HG02678 (cell line): ENCODE results near the gene ADAT2.
A peak's percentile ranks its signal among the peaks of the same experiment; 100 is the strongest.
"Not testable (repeated sequence)": the region's sequence is repeated elsewhere in the genome, so short reads cannot be mapped to it uniquely, and the experiment has no call there.

Experiments
- ATAC-seq: cut with Tn5 transposase; IDR thresholded peaks from one replicate; pipeline ENCODE4 v1.9.1; 2021; ENCODE audit warnings: mild to moderate bottlenecking, moderate library complexity; ENCODE audit not compliant: unreplicated experiment

ADAT2 gene

DNA sequence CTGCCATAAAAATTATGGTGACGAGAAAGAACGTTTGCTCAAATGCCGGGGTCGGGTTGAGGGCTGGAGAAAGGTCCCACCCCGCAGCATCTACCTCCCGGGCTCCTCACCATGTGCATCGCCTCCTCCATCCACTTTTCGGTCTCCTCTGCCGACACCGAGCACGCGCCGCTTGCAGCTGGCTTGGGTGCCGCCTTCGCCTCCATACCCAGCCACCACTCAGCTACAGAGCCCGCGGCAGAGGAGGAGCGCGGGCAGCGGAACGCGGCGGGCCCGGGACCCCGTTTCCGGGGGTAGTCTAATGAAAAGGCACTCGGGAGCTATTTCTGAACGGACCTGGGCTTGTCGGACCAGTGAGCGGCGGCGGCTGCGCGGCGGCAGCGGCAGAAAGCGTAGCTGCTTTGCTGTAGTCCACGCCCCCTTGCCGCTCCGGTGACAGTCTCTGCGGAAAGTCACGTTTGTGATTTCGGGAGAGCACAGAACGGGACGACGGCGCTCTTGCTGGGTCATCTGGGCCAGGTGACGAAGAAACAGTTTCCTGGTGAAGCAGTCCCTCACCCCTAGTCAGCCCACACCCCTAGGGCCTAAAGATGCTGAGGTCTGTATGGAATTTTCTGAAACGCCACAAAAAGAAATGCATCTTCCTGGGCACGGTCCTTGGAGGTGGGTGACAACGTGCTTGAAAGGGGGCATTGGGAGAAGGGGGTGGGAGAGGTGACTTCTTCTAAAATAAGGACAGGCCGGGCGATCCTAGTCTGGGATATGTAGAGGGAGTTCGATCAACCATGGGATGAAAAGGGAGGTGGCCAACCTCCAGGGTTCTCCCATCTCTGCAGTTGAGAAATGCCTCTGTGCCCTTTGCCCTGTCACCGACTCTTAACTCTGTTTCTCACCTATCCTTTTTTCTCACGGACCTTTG lies at the start of gene ADAT2, which contains the start of gene PEX3:
Gene ADAT2, minus strand, starts transcription at position 243 of the 919 bp plus-strand sequence. Its CDS starts 37 bp downstream, at position 206.
Gene PEX3, plus strand, starts transcription at position 353 of the 919 bp plus-strand sequence. Its CDS starts 238 bp downstream, at position 591.
- peak; percentile 97 for ATAC-seq

DNA sequence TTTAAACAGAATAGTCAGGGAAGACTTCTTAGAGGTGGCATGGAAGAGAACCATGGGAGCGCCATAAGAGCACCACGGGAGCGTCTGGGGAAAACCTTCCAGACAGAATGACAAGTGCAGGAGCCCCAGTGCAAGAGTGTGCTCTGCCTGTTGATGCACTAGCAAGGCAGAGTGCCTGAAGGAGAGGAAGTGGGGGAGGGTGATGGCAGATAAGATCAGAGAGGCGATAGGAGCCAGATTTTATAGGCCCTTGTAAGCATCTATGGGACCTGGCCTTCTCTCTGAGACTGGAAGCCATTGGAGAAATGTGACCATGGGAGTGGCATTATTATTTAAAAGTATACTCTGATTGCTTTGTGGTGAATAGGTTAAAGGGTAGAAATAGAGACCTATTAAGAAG lies 47.9 kb upstream of the ADAT2 start:
- no peak for ATAC-seq

DNA sequence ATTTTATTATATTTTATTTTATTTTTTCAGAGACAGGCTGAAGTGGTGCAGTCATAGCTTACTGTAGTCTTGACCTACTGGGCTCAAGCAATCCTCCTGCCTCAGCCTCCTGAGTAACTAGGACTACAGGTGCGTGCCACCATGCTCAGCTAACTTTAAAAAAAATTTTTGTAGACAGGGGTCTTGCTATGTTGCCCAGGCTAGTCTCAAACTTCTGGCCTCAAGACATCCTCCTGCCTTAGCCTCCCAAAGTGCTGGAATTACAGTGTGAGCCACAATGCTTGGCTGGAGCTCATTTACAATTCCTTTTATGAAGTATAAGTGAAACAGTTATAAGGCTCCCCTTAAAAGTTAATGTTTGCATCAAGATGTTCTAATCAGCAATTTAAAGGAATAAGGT lies 46.5 kb upstream of the ADAT2 start:
- ATAC-seq, result no peak

DNA sequence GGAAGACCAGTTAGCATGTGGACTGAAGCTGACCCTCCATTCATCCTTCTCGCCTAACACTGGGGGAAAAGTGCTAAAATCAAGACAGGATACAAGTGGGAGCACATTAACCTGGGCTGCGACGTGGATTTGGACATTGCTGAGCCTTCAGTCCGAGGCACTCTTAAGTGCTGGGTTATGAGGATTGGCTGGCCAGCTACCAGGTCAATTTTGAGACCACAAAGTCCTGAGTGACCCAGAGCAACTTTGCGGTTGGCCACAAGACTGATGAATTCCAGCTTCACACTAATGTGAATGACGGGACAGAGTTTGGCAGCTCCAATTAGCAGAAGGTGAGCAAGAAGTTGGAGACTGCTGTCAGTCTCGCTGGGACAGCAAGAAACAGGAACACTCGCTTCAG lies 40.3 kb upstream of the ADAT2 start:
- no peak for ATAC-seq

DNA sequence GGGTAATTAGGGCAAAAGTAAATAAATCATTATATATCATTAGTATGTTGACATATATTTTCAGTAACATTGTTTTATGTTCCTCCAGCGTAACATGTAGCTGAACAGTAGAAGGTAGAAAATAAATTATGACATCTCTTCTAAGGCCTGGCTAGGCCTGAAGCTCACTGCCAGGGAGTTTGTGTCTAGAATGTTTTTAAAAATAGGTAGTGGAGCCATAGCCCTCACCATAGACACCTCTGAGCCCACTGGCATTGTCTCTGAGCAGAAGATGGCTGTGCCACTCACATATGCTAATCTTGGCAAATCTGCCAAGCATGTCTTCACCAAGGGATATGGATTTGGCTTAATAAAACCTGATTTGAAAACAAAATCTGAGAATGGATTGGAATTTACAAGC lies 39.7 kb upstream of the ADAT2 start:
- ATAC-seq, result no peak

DNA sequence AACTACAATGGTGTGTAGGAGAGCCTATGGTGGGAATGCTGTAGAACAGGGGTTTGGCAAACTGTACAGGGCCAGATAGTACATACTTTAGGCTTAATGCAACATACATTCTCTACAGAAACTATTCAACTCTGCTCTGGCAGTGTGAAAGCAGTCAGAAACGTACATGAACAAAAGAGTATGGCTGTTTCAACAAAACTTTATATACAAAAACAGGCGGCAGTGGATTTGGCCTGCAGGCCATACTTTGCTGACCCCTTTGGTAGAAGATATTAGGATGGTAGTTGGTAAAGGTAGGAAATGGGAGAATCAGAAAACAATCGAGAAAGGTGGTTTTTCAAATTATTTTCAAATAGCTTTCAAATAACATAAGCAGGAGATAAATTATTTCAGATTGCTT lies 36.3 kb upstream of the ADAT2 start:
- no peak for ATAC-seq

DNA sequence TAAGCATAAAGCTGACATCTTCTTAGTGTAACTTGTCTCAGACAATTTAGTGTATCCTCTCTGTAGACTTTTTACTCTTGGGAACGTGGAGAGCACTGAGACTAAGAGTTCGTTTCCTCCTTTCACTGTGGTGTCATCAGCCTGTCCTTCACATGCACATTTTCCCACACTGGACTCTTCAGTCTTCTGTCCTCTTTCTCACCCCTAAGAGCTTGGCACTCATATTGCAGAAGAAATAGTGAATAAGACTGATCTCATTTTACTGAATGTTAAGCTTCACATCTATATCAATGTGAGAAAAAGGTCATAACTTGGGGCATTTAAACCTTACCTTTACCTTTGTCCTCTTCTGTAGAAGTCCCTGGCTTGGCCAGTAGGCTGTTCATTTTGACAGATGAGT lies 35.5 kb upstream of the ADAT2 start:
- ATAC-seq, result no peak

DNA sequence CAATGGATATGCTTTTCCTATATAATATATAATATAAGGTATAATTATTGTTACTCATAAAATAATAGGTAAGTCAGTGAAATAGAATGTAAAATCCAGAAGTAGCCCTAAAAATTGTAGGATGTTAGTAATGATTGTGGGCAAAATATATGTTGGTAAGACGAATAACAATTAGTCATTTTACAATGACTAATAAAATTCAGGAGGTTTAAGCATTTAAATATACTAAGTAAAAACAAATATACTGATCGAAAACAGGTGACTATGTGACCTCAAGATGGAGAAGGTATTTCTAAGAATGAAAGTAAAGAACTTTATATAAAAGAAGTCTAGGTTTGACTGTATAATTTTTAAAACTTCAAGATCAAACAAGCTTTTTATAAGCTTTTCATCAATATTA lies 32.1 kb upstream of the ADAT2 start:
- no peak for ATAC-seq

DNA sequence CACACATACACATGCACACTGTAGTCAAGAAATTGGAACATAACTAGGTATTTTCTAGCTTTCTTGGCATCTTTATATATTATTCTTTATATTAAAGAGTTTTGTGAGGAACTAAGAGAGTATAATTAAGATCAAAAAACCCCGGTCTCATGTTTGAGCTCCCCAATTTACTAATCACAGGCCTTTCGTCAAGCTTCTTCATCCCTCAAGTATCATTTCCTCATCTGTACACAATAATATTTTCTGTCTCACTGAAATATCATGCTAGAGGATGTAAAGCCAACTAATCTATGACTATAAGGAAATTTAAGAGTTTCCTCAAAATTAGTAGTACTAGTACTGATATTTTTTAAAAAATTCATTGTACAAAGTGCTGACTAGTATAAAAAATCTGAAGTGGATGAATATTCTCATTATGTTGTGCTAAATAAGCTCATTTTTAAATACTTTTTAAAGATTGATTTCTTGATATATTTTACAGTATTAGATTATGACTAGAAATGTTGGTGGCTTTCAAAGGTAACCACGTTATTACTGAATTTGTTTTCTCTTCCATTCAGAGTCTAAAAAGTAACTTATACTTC lies 28.1 kb upstream of the ADAT2 start:
- no peak for ATAC-seq

DNA sequence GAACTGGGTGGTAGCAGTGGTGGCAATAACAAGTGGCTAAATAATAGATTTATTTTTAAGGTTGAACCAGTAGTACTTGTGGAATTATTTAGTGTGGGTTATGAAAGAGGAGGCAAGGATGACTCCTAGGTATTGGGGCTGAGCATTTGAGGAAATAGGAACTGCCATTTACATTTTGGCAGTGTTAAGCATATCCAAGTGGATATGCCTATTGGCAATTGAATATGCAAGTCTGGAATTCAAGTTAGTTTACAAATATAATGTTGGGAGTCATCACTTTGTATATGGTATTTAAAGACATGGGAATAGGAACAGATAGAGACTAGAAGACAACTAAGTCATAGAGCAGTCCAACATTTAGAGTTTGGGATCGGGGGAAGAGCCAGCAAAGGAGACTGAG lies 26.1 kb upstream of the ADAT2 start:
- ATAC-seq, result no peak

DNA sequence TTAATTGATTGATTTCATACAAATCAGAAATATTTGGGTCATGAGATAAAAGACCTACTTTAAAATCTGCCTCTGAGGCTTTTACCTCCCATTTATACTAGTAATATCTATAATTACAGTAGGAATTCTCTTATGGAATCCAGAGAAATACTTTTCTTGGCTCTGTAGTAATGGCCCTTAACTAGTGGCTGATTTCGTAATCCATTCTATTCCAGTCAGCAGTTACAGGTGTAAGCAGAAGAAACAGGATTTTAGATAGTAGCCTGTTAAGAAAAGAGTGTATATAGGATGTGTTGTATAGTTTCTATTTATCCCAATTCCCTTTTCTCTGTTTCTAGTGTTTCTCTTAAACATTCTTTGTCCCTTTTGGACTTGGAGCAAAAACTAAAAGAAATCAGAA lies 21.3 kb upstream of the ADAT2 start:
- ATAC-seq, result no peak

DNA sequence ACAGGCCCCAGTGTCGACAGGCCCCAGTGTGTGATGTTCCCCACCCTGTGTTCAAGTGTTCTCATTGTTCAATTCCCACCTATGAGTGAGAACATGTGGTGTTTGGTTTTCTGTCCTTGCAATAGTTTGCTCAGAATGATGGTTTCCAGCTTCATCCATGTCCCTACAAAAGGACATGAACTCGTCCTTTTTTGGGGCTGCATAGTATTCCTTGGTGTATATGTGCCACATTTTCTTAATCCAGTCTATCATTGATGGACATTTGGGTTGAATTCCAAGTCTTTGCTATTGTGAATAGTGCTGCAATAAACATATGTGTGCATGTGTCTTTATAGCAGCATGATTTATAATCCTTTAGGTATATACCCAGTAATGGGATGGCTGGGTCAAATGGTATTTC lies 18.3 kb upstream of the ADAT2 start:
- not testable (repeated sequence) for ATAC-seq

DNA sequence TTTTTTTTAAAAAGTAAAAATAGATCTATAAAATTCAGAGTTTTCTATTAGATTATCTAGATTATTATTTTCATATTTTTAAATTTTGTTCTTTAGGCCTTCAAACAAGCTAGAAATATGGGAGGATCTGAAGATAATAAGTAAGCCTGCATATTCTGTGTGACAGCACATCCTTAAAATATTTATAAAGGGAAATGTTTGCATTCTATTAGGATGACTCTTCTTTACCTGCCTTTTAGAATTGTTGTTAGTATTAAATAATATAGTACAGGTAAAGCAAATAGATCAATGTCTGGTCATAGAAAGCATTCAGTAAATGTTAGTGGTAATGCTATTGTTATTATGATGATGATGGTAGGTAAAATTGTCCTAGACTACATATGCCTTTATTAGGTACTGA lies 17.5 kb upstream of the ADAT2 start:
- no peak for ATAC-seq

DNA sequence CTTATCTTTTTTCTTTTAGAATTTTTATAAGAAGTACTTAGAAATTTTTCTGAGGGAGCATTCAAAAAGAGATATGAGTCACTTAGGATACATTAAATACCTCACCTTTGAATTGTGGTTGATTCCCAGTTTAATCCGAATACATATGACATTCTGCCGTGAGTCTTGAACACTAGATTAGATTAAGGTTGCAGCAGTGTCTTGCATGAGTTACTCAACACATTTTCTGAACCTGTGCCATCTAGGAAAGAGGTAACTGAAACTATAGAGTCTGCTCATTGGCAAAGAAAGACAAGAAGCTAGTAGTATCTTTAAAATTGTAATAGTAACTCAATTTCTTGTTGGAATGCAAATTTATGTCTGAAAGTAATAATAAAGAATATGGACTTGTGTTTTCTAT lies 15.1 kb upstream of the ADAT2 start:
- ATAC-seq, result no peak

DNA sequence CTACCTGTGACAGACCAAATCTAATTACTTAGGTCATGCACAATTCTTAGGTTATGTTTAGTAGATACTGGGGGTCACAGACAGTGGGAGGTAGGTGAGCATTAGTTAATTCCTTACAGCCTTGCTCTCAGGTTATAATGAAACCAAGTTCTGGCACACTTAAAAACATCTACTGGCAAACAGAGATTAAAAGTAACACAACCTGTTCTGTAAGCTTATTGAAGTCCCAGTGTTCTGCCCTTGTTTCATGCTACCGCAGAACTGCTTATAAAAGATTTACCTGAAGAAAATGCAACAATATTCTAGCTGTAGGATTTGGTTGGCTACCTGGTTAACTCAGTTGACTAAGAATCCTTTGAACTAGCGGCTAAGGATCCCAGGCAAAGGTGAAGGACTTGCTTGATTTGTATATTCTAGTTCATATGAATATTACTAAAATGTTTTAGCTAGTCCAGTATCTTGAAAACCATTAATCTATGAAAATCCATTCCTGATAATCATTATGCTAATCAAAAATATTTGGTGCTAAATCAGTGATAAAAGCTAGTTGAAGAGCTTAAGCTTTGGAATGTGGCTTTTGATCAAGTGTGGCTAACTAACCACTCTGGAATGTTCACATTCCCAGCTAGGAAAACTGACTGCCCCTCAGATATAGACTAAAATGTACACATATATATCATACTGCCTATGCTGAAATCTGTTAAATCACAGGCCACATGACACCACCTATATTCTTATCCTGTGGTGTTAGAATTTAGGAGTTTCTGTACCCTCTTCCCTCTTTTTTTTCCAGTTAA lies 7.3 kb upstream of the ADAT2 start:
- no peak for ATAC-seq

DNA sequence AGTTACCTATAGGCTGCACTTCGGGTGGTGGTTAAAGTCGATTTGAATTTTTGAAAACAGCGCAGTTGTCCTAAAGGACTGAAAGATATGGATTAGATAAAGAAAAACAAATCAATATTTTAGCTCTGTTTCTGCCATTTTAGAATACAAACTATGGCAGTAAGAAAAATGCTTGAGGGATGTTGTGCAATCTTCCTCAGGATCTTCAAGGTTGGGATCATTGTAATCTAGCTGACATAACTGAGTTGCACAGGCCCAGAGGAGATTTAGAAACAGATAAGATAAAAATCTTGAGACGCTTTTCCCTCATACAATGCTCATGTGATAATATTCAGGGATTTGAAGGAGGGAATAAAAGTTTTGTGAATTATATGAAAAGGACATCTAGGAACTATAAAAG lies 1.0 kb upstream of the ADAT2 start:
- no peak for ATAC-seq

DNA sequence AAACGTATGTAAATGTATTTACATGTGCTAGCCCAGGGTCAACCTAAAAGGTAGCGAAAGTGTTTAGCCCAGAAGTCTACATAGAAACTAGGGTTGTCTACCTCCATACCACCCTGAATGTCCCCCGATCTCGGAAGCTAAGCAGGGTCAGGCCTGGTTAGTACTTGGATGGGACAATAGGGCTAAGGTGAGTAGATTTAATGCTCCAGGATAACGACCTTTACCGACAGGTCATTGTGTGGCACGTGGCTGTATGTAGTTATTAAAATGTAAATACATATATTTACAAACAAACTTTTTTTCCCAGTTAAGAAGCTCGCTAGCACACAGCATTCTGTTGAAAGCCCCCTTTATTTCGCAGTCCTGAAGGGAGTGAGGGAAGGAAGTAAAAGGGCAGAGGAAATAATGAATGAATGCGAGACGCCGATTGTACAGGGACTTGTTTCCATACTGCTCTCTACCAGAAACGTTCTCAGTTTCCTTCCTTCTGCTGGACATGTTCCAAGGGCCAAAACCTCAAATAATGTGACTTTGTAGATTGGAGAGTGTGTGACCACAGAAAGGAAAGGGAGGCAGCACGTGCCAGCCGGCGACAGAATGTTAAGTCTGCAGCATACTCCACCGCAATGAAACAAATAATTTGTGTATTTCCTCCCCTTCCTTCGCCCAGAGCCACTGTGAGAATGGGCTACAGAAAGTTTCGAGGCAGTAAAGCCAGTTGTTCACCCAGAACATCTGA lies 612 bp downstream of the ADAT2 start:
- peak; percentile 5 for ATAC-seq

DNA sequence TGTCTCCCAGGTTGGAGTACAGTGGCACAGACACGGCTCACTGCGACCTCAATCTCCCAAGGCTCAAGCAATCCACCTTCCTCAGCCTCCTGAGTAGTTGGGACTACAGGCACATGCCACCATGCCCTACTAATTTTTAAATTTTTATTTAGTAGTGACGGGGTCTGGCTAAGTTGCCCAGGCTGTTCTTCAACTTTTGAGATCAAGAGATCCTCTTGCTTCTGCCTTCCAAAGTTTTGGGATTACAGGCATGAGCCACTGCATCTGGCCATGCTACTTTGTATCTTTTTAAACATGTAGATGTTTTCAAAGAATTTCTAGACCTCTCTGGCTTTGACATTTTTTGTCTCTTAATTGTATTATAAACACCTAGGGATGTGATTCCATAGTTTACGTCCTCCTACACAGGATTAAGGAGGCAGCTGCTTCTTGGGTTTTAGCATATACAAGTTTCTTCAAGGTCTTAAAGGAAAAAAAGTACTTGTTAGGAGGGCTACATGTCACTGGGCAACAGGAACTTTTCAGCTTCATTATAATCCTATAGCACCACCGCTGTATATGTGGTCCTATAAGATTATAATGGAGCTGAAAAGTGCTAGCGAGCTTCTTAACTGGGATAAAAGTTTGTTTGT lies 1.3 kb downstream of the ADAT2 start:
- ATAC-seq, result no peak

DNA sequence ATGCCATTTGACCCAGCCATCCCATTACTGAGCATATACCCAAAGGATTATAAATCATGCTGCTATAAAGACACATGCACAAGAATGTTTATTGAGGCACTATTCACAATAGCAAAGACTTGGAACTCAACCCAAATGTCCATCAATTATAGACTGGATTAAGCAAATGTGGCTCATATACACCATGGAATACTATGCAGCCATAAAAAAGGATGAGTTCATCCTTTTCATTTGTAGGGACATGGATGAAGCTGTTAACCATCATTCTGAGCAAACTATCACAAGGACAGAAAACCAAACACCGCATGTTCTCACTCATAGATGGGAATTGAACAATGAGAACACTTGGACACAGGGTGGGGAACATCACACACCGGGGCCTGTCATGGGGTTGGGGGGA lies 2.6 kb downstream of the ADAT2 start:
- ATAC-seq, result not testable (repeated sequence)

DNA sequence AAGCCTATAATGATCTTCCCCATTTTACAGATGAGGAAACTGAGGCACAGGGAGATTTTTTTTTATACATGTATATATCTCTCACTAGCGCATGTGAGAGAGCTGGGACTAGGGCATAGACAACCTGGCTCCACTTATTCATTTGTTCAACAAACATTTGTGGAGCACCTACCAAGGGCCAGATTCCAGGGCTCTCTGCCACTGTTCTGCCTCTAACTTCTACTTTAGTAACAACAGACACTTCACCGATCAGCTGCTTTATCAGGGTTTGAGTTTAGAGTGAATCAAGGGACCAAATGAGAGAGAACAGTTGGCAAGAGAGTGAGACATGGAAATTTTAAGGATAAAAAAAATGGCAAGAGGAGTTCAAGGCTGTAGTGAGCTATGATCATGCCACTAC lies 7.4 kb downstream of the ADAT2 start:
- ATAC-seq, result no peak
